ENCODE measurements around the gene RFX8. TPM values are rescaled to one million over a fixed set of nuclear protein-coding genes. Genes with fewer than 3 reads are reported as not detected.

The RFX8 gene
- total RNA-seq, 1 donor from 2014 or later: not detected

DNA sequence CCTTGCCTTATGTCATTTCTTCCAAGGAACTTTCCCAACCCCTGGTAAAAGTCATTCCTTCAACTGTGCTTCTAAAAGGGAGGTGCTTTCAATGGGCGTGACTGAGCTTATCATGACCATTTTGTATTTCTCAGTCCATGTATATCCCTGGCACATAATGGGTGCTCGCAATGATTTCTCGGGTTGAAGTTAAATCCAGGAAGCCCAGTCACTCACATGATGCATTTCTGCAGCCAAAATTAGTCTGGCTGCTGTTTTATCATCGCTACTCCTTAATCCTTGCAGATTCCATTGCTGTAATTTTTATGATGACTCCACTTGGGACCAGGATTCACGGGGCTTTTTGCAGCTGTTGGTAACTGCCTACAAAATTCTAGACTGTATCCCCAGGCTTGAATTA lies 25.9 kb upstream of the RFX8 start:
- Histone ChIP-seq H3K4me1 (peaks cover 6% of the 10 kb centered on the region), H3K9me3 (no peaks in the 10 kb centered on the region), H3K27ac (no peak overlapping the region), H3K36me3 (no peaks in the 10 kb centered on the region), H3K27me3 (ENCODE audit: low read depth) (no peaks in the 10 kb centered on the region), H3K4me3 (no peak overlapping the region)
- DNase-seq (no peak), ATAC-seq (no peak)
- intact Hi-C loops (cut with DNase I): no loop called here
- TF ChIP-seq, protein P1, sequence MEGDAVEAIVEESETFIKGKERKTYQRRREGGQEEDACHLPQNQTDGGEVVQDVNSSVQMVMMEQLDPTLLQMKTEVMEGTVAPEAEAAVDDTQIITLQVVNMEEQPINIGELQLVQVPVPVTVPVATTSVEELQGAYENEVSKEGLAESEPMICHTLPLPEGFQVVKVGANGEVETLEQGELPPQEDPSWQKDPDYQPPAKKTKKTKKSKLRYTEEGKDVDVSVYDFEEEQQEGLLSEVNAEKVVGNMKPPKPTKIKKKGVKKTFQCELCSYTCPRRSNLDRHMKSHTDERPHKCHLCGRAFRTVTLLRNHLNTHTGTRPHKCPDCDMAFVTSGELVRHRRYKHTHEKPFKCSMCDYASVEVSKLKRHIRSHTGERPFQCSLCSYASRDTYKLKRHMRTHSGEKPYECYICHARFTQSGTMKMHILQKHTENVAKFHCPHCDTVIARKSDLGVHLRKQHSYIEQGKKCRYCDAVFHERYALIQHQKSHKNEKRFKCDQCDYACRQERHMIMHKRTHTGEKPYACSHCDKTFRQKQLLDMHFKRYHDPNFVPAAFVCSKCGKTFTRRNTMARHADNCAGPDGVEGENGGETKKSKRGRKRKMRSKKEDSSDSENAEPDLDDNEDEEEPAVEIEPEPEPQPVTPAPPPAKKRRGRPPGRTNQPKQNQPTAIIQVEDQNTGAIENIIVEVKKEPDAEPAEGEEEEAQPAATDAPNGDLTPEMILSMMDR (IDR thresholded peaks at IDR 0.05): no peak

DNA sequence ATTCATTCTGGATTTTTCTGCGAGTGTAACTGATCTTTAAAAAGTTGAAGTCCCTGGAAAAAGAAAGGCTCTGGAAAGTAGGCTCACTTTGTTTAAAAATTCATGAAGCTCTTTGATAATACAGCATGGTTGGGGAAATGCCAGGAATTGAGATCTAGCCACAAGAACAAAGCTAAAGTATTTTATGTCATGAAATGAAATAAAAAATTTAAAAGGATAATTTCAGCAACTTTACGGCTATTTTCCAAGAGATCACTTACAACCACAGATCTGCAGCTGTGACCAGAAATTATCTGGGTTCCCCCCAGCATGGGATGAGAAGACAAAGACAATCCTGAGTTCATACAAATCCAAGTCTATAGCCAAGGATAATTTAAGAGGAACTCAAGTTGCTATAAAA lies 25.3 kb upstream of the RFX8 start:
- H3K27ac ChIP-seq: no peak overlapping the region
- ATAC-seq (no peak), DNase-seq (no peak)
- H3K4me1 ChIP-seq: peaks cover 6% of the 10 kb centered on the region
- H3K9me3 ChIP-seq: no peaks in the 10 kb centered on the region
- no peaks in the 10 kb centered on the region for H3K36me3 ChIP-seq
- no peaks in the 10 kb centered on the region for H3K27me3 ChIP-seq (ENCODE audit: low read depth)
- intact Hi-C loops (cut with DNase I): no loop called here
- H3K4me3 ChIP-seq: no peak overlapping the region
- TF ChIP-seq, protein P1 (IDR thresholded peaks at IDR 0.05): no peak

DNA sequence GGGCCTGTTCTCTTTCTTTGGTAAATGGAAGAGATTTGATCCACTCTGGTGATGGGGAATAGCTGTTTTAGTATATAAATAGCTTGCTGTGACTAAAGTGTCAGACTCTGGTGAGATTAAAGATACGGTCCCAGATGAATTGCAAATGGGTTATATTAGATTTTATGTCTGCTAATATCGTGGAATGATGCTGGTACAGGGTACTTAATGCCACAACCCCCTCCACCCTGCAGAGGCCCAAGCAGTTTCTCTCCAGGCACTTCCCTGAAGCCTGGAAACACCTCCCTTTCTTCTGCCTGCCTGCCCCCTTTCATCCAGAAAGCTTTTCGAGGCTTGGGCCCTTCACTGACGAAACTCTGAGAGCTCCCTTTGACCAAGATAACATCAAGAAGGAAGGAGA lies 21.4 kb upstream of the RFX8 start:
- Histone ChIP-seq H3K27ac (no peak overlapping the region), H3K27me3 (ENCODE audit: low read depth) (no peaks in the 10 kb centered on the region), H3K4me1 (peaks cover 6% of the 10 kb centered on the region), H3K4me3 (no peak overlapping the region), H3K36me3 (no peaks in the 10 kb centered on the region), H3K9me3 (no peaks in the 10 kb centered on the region)
- no peak for DNase-seq
- intact Hi-C loops (cut with DNase I): no loop called here
- TF ChIP-seq, protein P1 (IDR thresholded peaks at IDR 0.05): no peak
- no peak for ATAC-seq

DNA sequence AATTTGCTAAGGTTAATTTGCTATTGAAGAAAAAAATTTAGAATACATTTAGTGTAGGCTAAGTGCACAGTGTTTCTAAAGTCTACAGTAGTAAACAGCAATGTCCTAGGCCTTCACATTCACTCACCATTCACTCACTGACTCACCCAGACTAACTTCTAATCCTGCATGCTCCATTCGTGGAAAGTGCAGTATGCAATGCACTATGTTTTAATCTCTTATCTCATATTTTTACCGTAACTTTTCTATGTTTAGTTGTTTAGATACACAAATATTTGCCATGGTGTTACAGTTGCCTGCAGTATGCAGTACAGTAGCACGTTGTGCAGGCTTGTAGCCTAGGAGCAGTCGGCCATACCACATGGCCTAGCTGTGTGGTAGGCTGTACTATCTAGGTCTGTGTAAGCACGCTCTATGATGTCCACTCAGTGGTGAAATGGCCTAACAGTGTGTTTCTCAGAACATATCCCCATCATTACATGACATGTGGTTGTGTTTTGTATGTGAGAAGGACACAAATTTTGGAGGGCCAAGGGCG lies 18.1 kb upstream of the RFX8 start:
- TF ChIP-seq, protein P1 (IDR thresholded peaks at IDR 0.05): no peak
- no peak overlapping the region for H3K4me3 ChIP-seq
- intact Hi-C loops (cut with DNase I): no loop called here
- H3K36me3 ChIP-seq: no peaks in the 10 kb centered on the region
- DNase-seq (no peak), ATAC-seq (no peak)
- no peaks in the 10 kb centered on the region for H3K27me3 ChIP-seq (ENCODE audit: low read depth)
- H3K4me1 ChIP-seq: no peaks in the 10 kb centered on the region
- no peaks in the 10 kb centered on the region for H3K9me3 ChIP-seq
- H3K27ac ChIP-seq: no peak overlapping the region

DNA sequence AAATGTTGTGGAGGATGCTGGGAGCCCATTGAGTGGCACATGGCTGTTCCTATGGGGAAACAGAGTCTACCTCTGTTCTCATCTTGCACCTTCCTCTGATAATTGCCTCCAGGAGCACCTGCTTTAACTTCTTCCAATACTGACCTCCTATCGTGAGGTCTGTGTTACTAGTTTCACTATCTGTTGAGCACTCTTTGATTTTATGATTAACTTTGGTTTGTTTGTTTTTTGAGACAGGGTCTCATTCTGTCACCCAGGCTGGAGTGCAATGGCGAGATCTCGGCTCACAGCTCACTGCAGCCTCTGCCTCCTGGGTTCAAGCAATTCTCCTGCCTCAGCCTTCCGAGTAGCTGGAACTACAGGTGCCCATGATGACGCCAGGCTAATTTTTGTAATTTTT lies 12.1 kb upstream of the RFX8 start:
- no peak overlapping the region for H3K4me3 ChIP-seq
- ATAC-seq: no peak

More for the DNA sequence above, 12.1 kb upstream of the RFX8 start:
- TF ChIP-seq, protein P1 (IDR thresholded peaks at IDR 0.05): no peak
- Histone ChIP-seq H3K36me3 (no peaks in the 10 kb centered on the region), H3K9me3 (no peaks in the 10 kb centered on the region), H3K4me1 (no peaks in the 10 kb centered on the region), H3K27me3 (ENCODE audit: low read depth) (no peaks in the 10 kb centered on the region), H3K27ac (no peak overlapping the region)
- no peak for DNase-seq
- intact Hi-C loops (cut with DNase I): no loop called here
